Measurements from ENCODE around the gene LEPR.

Gene LEPR

GRCh38 chr1:65412984-65413375 is 7.5 kb upstream of the LEPR start:
- DNase-seq: no peak

- no peak for DNase-seq
Observed at GRCh38 chr1:65414538-65414937, 5.9 kb upstream of the LEPR start.

- DNase-seq: no peak
Observed at GRCh38 chr1:65416767-65417166, 3.7 kb upstream of the LEPR start.

GRCh38 chr1:65417729-65418128 is 2.7 kb upstream of the LEPR start:
- no peak for DNase-seq

- peak; percentile 32 for DNase-seq
Observed at GRCh38 chr1:65418522-65419185, 1.8 kb upstream of the LEPR start.

- DNase-seq: peak; percentile 100
Observed at GRCh38 chr1:65419681-65420589, 533 bp upstream of the LEPR start.

- no peak for DNase-seq
Observed at GRCh38 chr1:65421351-65422025, 1.0 kb downstream of the LEPR start.

GRCh38 chr1:65422241-65423203 is 2.1 kb downstream of the LEPR start:
- DNase-seq: no peak

GRCh38 chr1:65423884-65424572 is 3.6 kb downstream of the LEPR start:
- DNase-seq: no peak

GRCh38 chr1:65424573-65424889 is 4.1 kb downstream of the LEPR start:
- DNase-seq: no peak

- no peak for DNase-seq
Observed at GRCh38 chr1:65425006-65425405, 4.5 kb downstream of the LEPR start.

GRCh38 chr1:65425697-65426096 is 5.2 kb downstream of the LEPR start:
- no peak for DNase-seq

- DNase-seq: no peak
Observed at GRCh38 chr1:65429078-65429477, 8.6 kb downstream of the LEPR start.

GRCh38 chr1:65429806-65430205 is 9.3 kb downstream of the LEPR start:
- no peak for DNase-seq

GRCh38 chr1:65431111-65431705 is 10.7 kb downstream of the LEPR start:
- DNase-seq: peak; percentile 82

GRCh38 chr1:65432918-65433317 is 12.4 kb downstream of the LEPR start:
- DNase-seq: no peak

GRCh38 chr1:65434255-65434654 is 13.8 kb downstream of the LEPR start:
- DNase-seq: no peak

- DNase-seq: no peak
Observed at GRCh38 chr1:65434760-65435159, 14.3 kb downstream of the LEPR start.

GRCh38 chr1:65435987-65436386 is 15.5 kb downstream of the LEPR start:
- no peak for DNase-seq

GRCh38 chr1:65437616-65438015 is 17.1 kb downstream of the LEPR start:
- no peak for DNase-seq

GRCh38 chr1:65440322-65440900 is 19.9 kb downstream of the LEPR start:
- no peak for DNase-seq

All from DMS53 (cell line).